Liver (tissue), 9 donors: ENCODE measurements around the gene SLC6A2. TPM values are rescaled to one million over a fixed set of nuclear protein-coding genes. Genes with fewer than 3 reads are reported as not detected.

Experiments used
- DNase-seq: peaks from one replicate; pipeline ENCODE4 v3.0.0-alpha.2; 2017; ENCODE audit warnings: low spot score
- H3K27ac ChIP-seq, 2 donors: one replicate each; pipeline ENCODE4 v1.7.0; 2013; ENCODE audit warnings: inconsistent platforms in 2 of 2, low read length in 2 of 2, control low read depth in 1 of 2, low read depth in 1 of 2, mild to moderate bottlenecking in 1 of 2
- H3K27me3 ChIP-seq, 4 donors: one replicate each; pipeline versions ENCODE4 v1.6.1 to v1.7.0; 2013; ENCODE audit warnings: low read length in 3 of 4, inconsistent platforms in 1 of 4, mild to moderate bottlenecking in 1 of 4, moderate library complexity in 1 of 4; ENCODE audit not compliant: control insufficient read depth in 4 of 4, insufficient read depth in 4 of 4
- H3K36me3 ChIP-seq, 4 donors: one replicate each; pipeline versions ENCODE4 v1.6.1 to v1.7.0; 2013; ENCODE audit warnings: low read length in 3 of 4, mild to moderate bottlenecking in 3 of 4, low read depth in 1 of 4, moderate library complexity in 1 of 4; ENCODE audit not compliant: control insufficient read depth in 4 of 4, insufficient read depth in 3 of 4
- H3K4me1 ChIP-seq, 4 donors: one replicate each; pipeline versions ENCODE4 v1.6.1 to v1.7.0; 2013; ENCODE audit warnings: low read length in 3 of 4, mild to moderate bottlenecking in 3 of 4, moderate library complexity in 1 of 4; ENCODE audit not compliant: control insufficient read depth in 4 of 4, insufficient read depth in 4 of 4
- H3K4me3 ChIP-seq, 3 donors: one replicate each; pipeline versions ENCODE4 v1.6.1 to v1.7.0; 2013; ENCODE audit warnings: low read length in 3 of 3, control low read depth in 1 of 3, low read depth in 1 of 3, mild to moderate bottlenecking in 1 of 3
- H3K9ac ChIP-seq, 2 donors: one replicate each; pipeline ENCODE4 v1.7.0; 2013; ENCODE audit warnings: low read length in 2 of 2, mild to moderate bottlenecking in 2 of 2, moderate library complexity in 2 of 2, control low read depth in 1 of 2, low read depth in 1 of 2
- H3K9me3 ChIP-seq, 4 donors: one replicate each; pipeline versions ENCODE4 v1.6.1 to v1.7.0; 2013; ENCODE audit warnings: low read length in 3 of 4; ENCODE audit not compliant: control insufficient read depth in 4 of 4
- CTCF ChIP-seq: fragments of 150-350 bp; IDR thresholded peaks from 2 replicates; pipeline ENCODE4 v1.5.1; 2017; ENCODE audit warnings: improper control_type of control experiment, low read depth, low read length; ENCODE audit not compliant: missing input control
- EGR1 ChIP-seq, 2 donors: IDR thresholded peaks; 2 replicates each; pipeline ENCODE4 v1.6.1; 2016 to 2018; ENCODE audit warnings: antibody characterized with exemption in 2 of 2, low read depth in 2 of 2
- FOXA1 ChIP-seq: IDR thresholded peaks from 2 replicates; pipeline ENCODE4 v1.6.1; 2016; ENCODE audit warnings: antibody characterized with exemption
- GABPA ChIP-seq, 2 donors: IDR thresholded peaks in 1 of 2; conservative IDR thresholded peaks in 1 of 2; 2 replicates each; pipeline ENCODE4 v1.6.1; 2016; ENCODE audit warnings: antibody characterized with exemption in 2 of 2, mild to moderate bottlenecking in 1 of 2, moderate library complexity in 1 of 2
- HNF4A ChIP-seq, 2 donors: conservative IDR thresholded peaks; 2 replicates each; pipeline ENCODE4 v1.6.1; 2016; ENCODE audit warnings: antibody characterized with exemption in 2 of 2, mild to moderate bottlenecking in 2 of 2
- HNF4G ChIP-seq: IDR thresholded peaks from 2 replicates; pipeline ENCODE4 v1.6.1; 2016; ENCODE audit warnings: antibody characterized with exemption
- JUND ChIP-seq, 2 donors: IDR thresholded peaks; 2 replicates each; pipeline ENCODE4 v1.6.1; 2016; ENCODE audit warnings: antibody characterized with exemption in 2 of 2
- NR2F2 ChIP-seq: IDR thresholded peaks from 2 replicates; pipeline ENCODE4 v1.6.1; 2016; ENCODE audit warnings: antibody characterized with exemption
- RAD21 ChIP-seq, 2 donors: IDR thresholded peaks; 2 replicates each; pipeline ENCODE4 v1.6.1; 2016; ENCODE audit warnings: antibody characterized with exemption in 2 of 2, mild to moderate bottlenecking in 2 of 2
- RXRA ChIP-seq, 2 donors: IDR thresholded peaks; 2 replicates each; pipeline ENCODE4 v1.6.1; 2017 to 2018; ENCODE audit warnings: antibody characterized with exemption in 2 of 2, mild to moderate bottlenecking in 1 of 2
- SP1 ChIP-seq: IDR thresholded peaks from 2 replicates; pipeline ENCODE4 v1.6.1; 2018; ENCODE audit warnings: antibody characterized with exemption, mild to moderate bottlenecking
- TAF1 ChIP-seq: conservative IDR thresholded peaks from 2 replicates; pipeline ENCODE4 v1.6.1; 2016; ENCODE audit warnings: antibody characterized with exemption, mild to moderate bottlenecking
- ZBTB33 ChIP-seq: IDR thresholded peaks from 2 replicates; pipeline ENCODE4 v1.6.1; 2016; ENCODE audit warnings: antibody characterized with exemption
- WGBS: extraction: QIAGEN DNeasy Blood & Tissue Kit; methylation state at CpG from one replicate; pipeline ENCODE4 v1.1.7; 2013; 5-methylcytosine and 5-hydroxymethylcytosine counted together
- polyA plus RNA-seq, 2 donors: library from polyadenylated mRNA; stranded (reverse) in 1 of 2; unstranded in 1 of 2; fragments of 200-250 nt in 1 of 2; fragments of >200 nt in 1 of 2; fragmentation: Nextera tagmentation in 1 of 2; extraction: Ambion mirVana in 1 of 2; gene quantifications; one replicate each; pipeline versions ENCODE4 v1.2.1 to v1.2.3, GENCODE V29; 2013 to 2015
- total RNA-seq, 2 donors: library from RNA; depleted of rRNA; stranded (reverse); fragments of >200 nt; gene quantifications; one replicate each; pipeline ENCODE4 v1.2.3, GENCODE V29; 2014
- TF ChIP-seq, protein P1 (sequence below): IDR thresholded peaks from 2 replicates; pipeline ENCODE4 v1.6.1; 2016; ENCODE audit warnings: antibody characterized with exemption
- TF ChIP-seq, protein P2 (sequence below): IDR thresholded peaks from 2 replicates; pipeline ENCODE4 v1.6.1; 2016; ENCODE audit warnings: antibody characterized with exemption
- TF ChIP-seq, protein P3 (sequence below): IDR thresholded peaks from 2 replicates; pipeline ENCODE4 v1.6.1; 2016; ENCODE audit warnings: antibody characterized with exemption, mild to moderate bottlenecking
- donor health status: healthy.
- donor health status: healthy.
- donor health status: healthy.
- donor health status: healthy.
- donor health status: healthy.

The SLC6A2 gene
- total and polyA plus RNA-seq, 4 donors = under 0.01 to 0.10 (median 0.07) TPM; not detected in 1

- Histone ChIP-seq H3K4me3 (no peak overlapping the region), H3K4me1 (no peaks in the 10 kb centered on the region), H3K9me3 (no peaks in the 10 kb centered on the region), H3K27ac (no peak overlapping the region), H3K9ac (no peak overlapping the region), H3K36me3 (no peaks in the 10 kb centered on the region), H3K27me3 (no peaks in the 10 kb centered on the region)
- TF ChIP-seq FOXA1 = no peak
- TF ChIP-seq ZBTB33 = no peak
- TF ChIP-seq GABPA (IDR thresholded peaks at IDR 0.05 in 1 of 2, conservative IDR thresholded peaks at IDR 0.05 in 1 of 2) = no peak
- TF ChIP-seq JUND (IDR thresholded peaks at IDR 0.05) = no peak
- TF ChIP-seq, protein P1, sequence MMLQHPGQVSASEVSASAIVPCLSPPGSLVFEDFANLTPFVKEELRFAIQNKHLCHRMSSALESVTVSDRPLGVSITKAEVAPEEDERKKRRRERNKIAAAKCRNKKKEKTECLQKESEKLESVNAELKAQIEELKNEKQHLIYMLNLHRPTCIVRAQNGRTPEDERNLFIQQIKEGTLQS = no peak
- no peak for TF ChIP-seq RXRA (IDR thresholded peaks at IDR 0.05)
- TF ChIP-seq TAF1 = no peak
- no peak for TF ChIP-seq RAD21 (IDR thresholded peaks at IDR 0.05)
- no peak for DNase-seq
Observed at GRCh38 chr16:55698946-55699345, 43.2 kb downstream of the SLC6A2 start.

DNA sequence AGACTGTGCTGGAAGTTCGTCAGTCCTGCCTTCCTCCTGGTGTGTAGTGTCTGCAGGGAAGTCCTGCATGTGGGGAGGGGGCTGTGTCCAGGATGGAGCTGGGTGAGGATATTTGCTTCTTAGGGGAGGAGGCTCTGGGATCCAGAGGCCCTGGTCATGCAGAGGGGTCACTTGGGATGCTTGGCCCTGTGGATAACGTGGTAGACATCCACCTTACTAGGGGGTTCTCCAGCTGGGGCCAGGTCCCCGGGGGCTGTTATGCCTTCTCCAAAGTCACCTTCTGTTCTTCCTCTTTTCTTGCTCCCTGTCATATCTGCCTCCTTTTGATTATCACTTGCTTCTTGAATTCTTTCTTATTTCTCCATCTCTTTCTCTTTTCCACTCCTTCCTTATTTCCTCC lies 43.8 kb downstream of the SLC6A2 start:
- DNase-seq = no peak

DNA sequence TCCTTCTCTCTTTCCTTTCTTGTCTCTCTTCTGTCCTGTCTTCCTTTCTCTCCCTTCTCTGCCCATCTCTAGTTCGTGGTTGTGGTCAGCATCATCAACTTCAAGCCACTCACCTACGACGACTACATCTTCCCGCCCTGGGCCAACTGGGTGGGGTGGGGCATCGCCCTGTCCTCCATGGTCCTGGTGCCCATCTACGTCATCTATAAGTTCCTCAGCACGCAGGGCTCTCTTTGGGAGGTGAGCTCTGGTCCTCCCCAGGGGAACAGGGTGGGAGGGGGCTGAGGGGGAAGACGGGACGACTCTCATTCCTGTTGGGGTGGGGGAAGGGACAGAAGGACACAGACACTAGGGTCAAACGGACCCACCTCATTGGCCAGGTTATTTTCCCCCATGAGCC lies 44.3 kb downstream of the SLC6A2 start:
- H3K4me3 ChIP-seq = no peak overlapping the region
- H3K9ac ChIP-seq = no peak overlapping the region
- TF ChIP-seq NR2F2 (no peak), SP1 (no peak), TAF1 (no peak), JUND (IDR thresholded peaks at IDR 0.05) (no peak), RAD21 (IDR thresholded peaks at IDR 0.05) (no peak), HNF4G (no peak)
- TF ChIP-seq, protein P2, sequence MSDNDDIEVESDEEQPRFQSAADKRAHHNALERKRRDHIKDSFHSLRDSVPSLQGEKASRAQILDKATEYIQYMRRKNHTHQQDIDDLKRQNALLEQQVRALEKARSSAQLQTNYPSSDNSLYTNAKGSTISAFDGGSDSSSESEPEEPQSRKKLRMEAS = no peak
- TF ChIP-seq, protein P3, sequence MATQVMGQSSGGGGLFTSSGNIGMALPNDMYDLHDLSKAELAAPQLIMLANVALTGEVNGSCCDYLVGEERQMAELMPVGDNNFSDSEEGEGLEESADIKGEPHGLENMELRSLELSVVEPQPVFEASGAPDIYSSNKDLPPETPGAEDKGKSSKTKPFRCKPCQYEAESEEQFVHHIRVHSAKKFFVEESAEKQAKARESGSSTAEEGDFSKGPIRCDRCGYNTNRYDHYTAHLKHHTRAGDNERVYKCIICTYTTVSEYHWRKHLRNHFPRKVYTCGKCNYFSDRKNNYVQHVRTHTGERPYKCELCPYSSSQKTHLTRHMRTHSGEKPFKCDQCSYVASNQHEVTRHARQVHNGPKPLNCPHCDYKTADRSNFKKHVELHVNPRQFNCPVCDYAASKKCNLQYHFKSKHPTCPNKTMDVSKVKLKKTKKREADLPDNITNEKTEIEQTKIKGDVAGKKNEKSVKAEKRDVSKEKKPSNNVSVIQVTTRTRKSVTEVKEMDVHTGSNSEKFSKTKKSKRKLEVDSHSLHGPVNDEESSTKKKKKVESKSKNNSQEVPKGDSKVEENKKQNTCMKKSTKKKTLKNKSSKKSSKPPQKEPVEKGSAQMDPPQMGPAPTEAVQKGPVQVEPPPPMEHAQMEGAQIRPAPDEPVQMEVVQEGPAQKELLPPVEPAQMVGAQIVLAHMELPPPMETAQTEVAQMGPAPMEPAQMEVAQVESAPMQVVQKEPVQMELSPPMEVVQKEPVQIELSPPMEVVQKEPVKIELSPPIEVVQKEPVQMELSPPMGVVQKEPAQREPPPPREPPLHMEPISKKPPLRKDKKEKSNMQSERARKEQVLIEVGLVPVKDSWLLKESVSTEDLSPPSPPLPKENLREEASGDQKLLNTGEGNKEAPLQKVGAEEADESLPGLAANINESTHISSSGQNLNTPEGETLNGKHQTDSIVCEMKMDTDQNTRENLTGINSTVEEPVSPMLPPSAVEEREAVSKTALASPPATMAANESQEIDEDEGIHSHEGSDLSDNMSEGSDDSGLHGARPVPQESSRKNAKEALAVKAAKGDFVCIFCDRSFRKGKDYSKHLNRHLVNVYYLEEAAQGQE = no peak
- no peak for DNase-seq
- H3K27ac ChIP-seq = no peak overlapping the region
- 75% methylated on average over 10 of the region's 10 CpGs for WGBS
- no peaks in the 10 kb centered on the region for H3K9me3 ChIP-seq
- H3K4me1 ChIP-seq = no peaks in the 10 kb centered on the region
- no peaks in the 10 kb centered on the region for H3K27me3 ChIP-seq
- no peaks in the 10 kb centered on the region for H3K36me3 ChIP-seq

More for the DNA sequence above, 43.8 kb downstream of the SLC6A2 start:
- no peaks in the 10 kb centered on the region for H3K4me1 ChIP-seq
- H3K9me3 ChIP-seq = no peaks in the 10 kb centered on the region
- TF ChIP-seq RAD21 (IDR thresholded peaks at IDR 0.05) (no peak), GABPA (IDR thresholded peaks at IDR 0.05 in 1 of 2, conservative IDR thresholded peaks at IDR 0.05 in 1 of 2) (no peak), EGR1 (IDR thresholded peaks at IDR 0.05; ENCODE audit: low read depth in 2 of 2) (no peak), JUND (IDR thresholded peaks at IDR 0.05) (no peak), CTCF (no peak), HNF4A (conservative IDR thresholded peaks at IDR 0.05) (no peak)
- no peak overlapping the region for H3K4me3 ChIP-seq
- no peak overlapping the region for H3K27ac ChIP-seq
- H3K9ac ChIP-seq = no peak overlapping the region
- H3K36me3 ChIP-seq = no peaks in the 10 kb centered on the region
- WGBS = 77% methylated on average over 3 of the region's 3 CpGs
- no peaks in the 10 kb centered on the region for H3K27me3 ChIP-seq
